H9 (cell line): ENCODE data around the gene MPC1L. TPM values are rescaled to one million over a fixed set of nuclear protein-coding genes. Genes with fewer than 3 reads are reported as not detected.
A peak's percentile ranks its signal among the peaks of the same experiment; 100 is the strongest.

ENCODE experiments used
- DNase-seq: peaks from one replicate; pipeline ENCODE4 v3.0.0-alpha.2; 2017
- H2AFZ ChIP-seq: one replicate; pipeline ENCODE4 v1.6.1; 2013; ENCODE audit warnings: mild to moderate bottlenecking, low read length, control low read depth, moderate library complexity
- H2AK5ac ChIP-seq: 2 replicates; pipeline ENCODE4 v1.6.1; 2013; ENCODE audit warnings: low read length, control low read depth, mixed read lengths; ENCODE audit not compliant: insufficient read length
- H2BK120ac ChIP-seq: one replicate; pipeline ENCODE4 v1.6.1; 2013; ENCODE audit warnings: low read depth, mild to moderate bottlenecking, low read length, control low read depth, inconsistent platforms; ENCODE audit not compliant: poor library complexity, severe bottlenecking
- H2BK12ac ChIP-seq: 2 replicates; pipeline ENCODE4 v1.6.1; 2013; ENCODE audit warnings: low read length, control low read depth, mixed read lengths, low read depth; ENCODE audit not compliant: insufficient read length
- H2BK15ac ChIP-seq: 2 replicates; pipeline ENCODE4 v1.6.1; 2013; ENCODE audit warnings: low read depth, low read length, control low read depth
- H2BK20ac ChIP-seq: one replicate; pipeline ENCODE4 v1.6.1; 2013; ENCODE audit warnings: low read depth, mild to moderate bottlenecking, low read length, control low read depth, inconsistent platforms; ENCODE audit not compliant: poor library complexity, severe bottlenecking
- H2BK5ac ChIP-seq: 2 replicates; pipeline ENCODE4 v1.6.1; 2013; ENCODE audit warnings: low read length, control low read depth, mixed read lengths; ENCODE audit not compliant: insufficient read length
- H3K14ac ChIP-seq: 2 replicates; pipeline ENCODE4 v1.6.1; 2013; ENCODE audit warnings: low read length, control low read depth; ENCODE audit not compliant: insufficient read depth
- H3K18ac ChIP-seq: 2 replicates; pipeline ENCODE4 v1.6.1; 2013; ENCODE audit warnings: low read depth, mild to moderate bottlenecking, mixed read lengths, low read length, control low read depth; ENCODE audit not compliant: insufficient read length
- H3K23ac ChIP-seq: 2 replicates; pipeline ENCODE4 v1.6.1; 2013; ENCODE audit warnings: low read length, control low read depth, mixed read lengths, low read depth; ENCODE audit not compliant: insufficient read length
- H3K23me2 ChIP-seq: 2 replicates; pipeline ENCODE4 v1.6.1; 2013; ENCODE audit warnings: low read depth, mild to moderate bottlenecking, mixed read lengths, low read length, control low read depth; ENCODE audit not compliant: insufficient read length, poor library complexity, severe bottlenecking
- H3K27ac ChIP-seq: 2 replicates; pipeline ENCODE4 v1.5.1; 2013; ENCODE audit warnings: low read length, control low read depth, mixed read lengths, low read depth; ENCODE audit not compliant: insufficient read length
- H3K27me3 ChIP-seq: 2 replicates; pipeline ENCODE4 v1.6.1; 2013; ENCODE audit warnings: low read length, control low read depth, inconsistent platforms; ENCODE audit not compliant: insufficient read depth
- H3K4ac ChIP-seq: 2 replicates; pipeline ENCODE4 v1.6.1; 2013; ENCODE audit warnings: low read depth, mild to moderate bottlenecking, control low read depth, inconsistent platforms, low read length, moderate library complexity
- H3K4me1 ChIP-seq: 2 replicates; pipeline ENCODE4 v1.6.1; 2013; ENCODE audit warnings: low read length, control low read depth, inconsistent platforms; ENCODE audit not compliant: insufficient read depth
- H3K4me2 ChIP-seq: 2 replicates; pipeline ENCODE4 v1.6.1; 2013; ENCODE audit warnings: low read length, control low read depth, mixed read lengths; ENCODE audit not compliant: insufficient read length, insufficient read depth
- H3K56ac ChIP-seq: 2 replicates; pipeline ENCODE4 v1.6.1; 2013; ENCODE audit warnings: low read depth, mild to moderate bottlenecking, mixed read lengths, low read length, control low read depth; ENCODE audit not compliant: insufficient read length
- H3K79me1 ChIP-seq: 2 replicates; pipeline ENCODE4 v1.6.1; 2013; ENCODE audit warnings: low read depth, mild to moderate bottlenecking, moderate library complexity, low read length, control low read depth, inconsistent platforms; ENCODE audit not compliant: insufficient read depth, poor library complexity, severe bottlenecking
- H3K79me2 ChIP-seq: 2 replicates; pipeline ENCODE4 v1.6.1; 2013; ENCODE audit warnings: low read length, control low read depth, inconsistent platforms; ENCODE audit not compliant: insufficient read depth
- H3K9ac ChIP-seq: 2 replicates; pipeline ENCODE4 v1.6.1; 2013; ENCODE audit warnings: low read length, control low read depth, mixed read lengths; ENCODE audit not compliant: insufficient read length; ENCODE audit errors: extremely low read depth
- H3K9me3 ChIP-seq: one replicate; pipeline ENCODE4 v1.6.1; 2013; ENCODE audit warnings: low read depth, low read length, inconsistent platforms; ENCODE audit not compliant: control insufficient read depth
- H3T11ph ChIP-seq: one replicate; pipeline ENCODE4 v1.6.1; 2013; ENCODE audit warnings: mild to moderate bottlenecking, low read length, control low read depth, inconsistent platforms
- H4K20me1 ChIP-seq: one replicate; pipeline ENCODE4 v1.6.1; 2013; ENCODE audit not compliant: control insufficient read depth, insufficient read length, insufficient read depth
- H4K5ac ChIP-seq: 2 replicates; pipeline ENCODE4 v1.6.1; 2013; ENCODE audit warnings: low read depth, mild to moderate bottlenecking, mixed read lengths, low read length, control low read depth; ENCODE audit not compliant: insufficient read length
- H4K8ac ChIP-seq: replicated peaks from 2 replicates; pipeline ENCODE4 v1.6.1; 2013; ENCODE audit warnings: low read length, control low read depth, mixed read lengths, low read depth; ENCODE audit not compliant: insufficient read length
- H4K91ac ChIP-seq: 2 replicates; pipeline ENCODE4 v1.6.1; 2013; ENCODE audit warnings: low read depth, mild to moderate bottlenecking, moderate library complexity, mixed read lengths, low read length, control low read depth; ENCODE audit not compliant: insufficient read length
- H3K27ac Mint-ChIP-seq, 3 experiments: 2 replicates in 2 of 3; 3 replicates in 1 of 3; pipeline ENCODE4 v1.8.0; 2020 to 2021; ENCODE audit warnings: mixed read lengths in 3 of 3, mild to moderate bottlenecking in 1 of 3, moderate library complexity in 1 of 3
- H3K27me3 Mint-ChIP-seq: 2 replicates; pipeline ENCODE4 v1.8.0; 2021; ENCODE audit warnings: low read depth, mild to moderate bottlenecking, moderate library complexity, mixed read lengths
- H3K36me3 Mint-ChIP-seq, 3 experiments: 2 replicates in 2 of 3; 3 replicates in 1 of 3; pipeline ENCODE4 v1.8.0; 2020 to 2021; ENCODE audit warnings: low read depth in 3 of 3, mixed read lengths in 3 of 3; ENCODE audit not compliant: insufficient read depth in 1 of 3
- H3K4me1 Mint-ChIP-seq, 2 experiments: 2 replicates each; pipeline ENCODE4 v1.8.0; 2020; ENCODE audit warnings: mixed read lengths in 2 of 2
- H3K4me3 Mint-ChIP-seq, 2 experiments: 2 replicates in 1 of 2; 3 replicates in 1 of 2; pipeline ENCODE4 v1.8.0; 2020 to 2021; ENCODE audit warnings: mild to moderate bottlenecking in 2 of 2, mixed read lengths in 2 of 2, moderate library complexity in 1 of 2
- H3K9me3 Mint-ChIP-seq, 2 experiments: 2 replicates in 1 of 2; 3 replicates in 1 of 2; pipeline ENCODE4 v1.8.0; 2020; ENCODE audit warnings: mild to moderate bottlenecking in 2 of 2, mixed read lengths in 2 of 2, moderate library complexity in 1 of 2
- CTCF ChIP-seq: fragments of 200-600 bp; sonication (generic); conservative IDR thresholded peaks from 3 replicates; pipeline ENCODE4 v1.8.0; 2021; ENCODE audit warnings: antibody characterized with exemption, mild to moderate bottlenecking
- WGBS: extraction: QIAGEN DNeasy Blood & Tissue Kit; methylation state at CpG from one replicate; pipeline ENCODE4 v1.1.7; 2013; ENCODE audit warnings: missing lambda C conversion rate, low lambda C conversion rate, mixed read lengths; ENCODE audit not compliant: insufficient read length; ENCODE audit errors: extremely low coverage; 5-methylcytosine and 5-hydroxymethylcytosine counted together
- total RNA-seq: library from RNA; stranded (reverse); gene quantifications from 2 replicates; pipeline ENCODE4 v1.2.1, GENCODE V29; 2021

The MPC1L gene
- total RNA-seq, 1 experiment from 2014 or later, result not detected

- peak; percentile 97 for DNase-seq
- Mint-ChIP-seq H3K4me3 (peak within 1 kb of the TSS; percentile 83 to 88), H3K36me3 (peaks cover 0 to 2% (median 0%) of the 10 kb centered on the region in 3 experiments; a peak in 3 of 7 replicates), H3K27ac (peak within 1 kb of the TSS in 1 of 3 experiments; percentile 94; a peak in 4 of 7 replicates), H3K4me1 (peaks cover 7 to 10% of the 10 kb centered on the region in 2 experiments; a peak in 3 of 4 replicates), H3K27me3 (peaks cover 2% of the 10 kb centered on the region; the same call in 1 of the 2 replicates), H3K9me3 (peaks cover 60% of the 10 kb centered on the region in 2 experiments)
- no peak within 1 kb of the TSS for H4K5ac ChIP-seq
- no CpG with 5 or more reads among the region's 89 CpGs for WGBS
- H3K27ac ChIP-seq, result no peak within 1 kb of the TSS
- peaks cover 4% of the 10 kb centered on the region for H3K23me2 ChIP-seq
- H3K27me3 ChIP-seq, result no peaks in the 10 kb centered on the region
- no peak within 1 kb of the TSS for H2AFZ ChIP-seq
- H2BK5ac ChIP-seq, result no peak within 1 kb of the TSS
- H4K91ac ChIP-seq, result no peak within 1 kb of the TSS
- no peaks in the 10 kb centered on the region for H3K4me1 ChIP-seq
- H3K4ac ChIP-seq, result no peak within 1 kb of the TSS
- no peak within 1 kb of the TSS for H2BK15ac ChIP-seq
- H3K9ac ChIP-seq, result peak within 1 kb of the TSS; percentile 75
- H2BK12ac ChIP-seq, result no peak within 1 kb of the TSS
- H3K79me1 ChIP-seq, result peaks cover 6% of the 10 kb centered on the region
- H3T11ph ChIP-seq, result no peak within 1 kb of the TSS
- no peak within 1 kb of the TSS for H4K8ac ChIP-seq
- peak within 1 kb of the TSS; percentile 76 for H3K18ac ChIP-seq
- H3K9me3 ChIP-seq, result no peaks in the 10 kb centered on the region
- peak within 1 kb of the TSS; percentile 80 for H3K4me2 ChIP-seq
- no peak within 1 kb of the TSS for H2AK5ac ChIP-seq
- no peaks in the 10 kb centered on the region for H4K20me1 ChIP-seq
- H3K79me2 ChIP-seq, result peaks cover 10% of the 10 kb centered on the region; the same call in 1 of the 2 replicates
- no peak for TF ChIP-seq CTCF
- H2BK120ac ChIP-seq, result no peak within 1 kb of the TSS
- no peak within 1 kb of the TSS for H3K23ac ChIP-seq
- H2BK20ac ChIP-seq, result no peak within 1 kb of the TSS
- H3K14ac ChIP-seq, result no peak within 1 kb of the TSS; the same call in 1 of the 2 replicates
- no peak within 1 kb of the TSS for H3K56ac ChIP-seq
These were observed 42.5 kb upstream of the MPC1L start, which contains the start of gene ATP6AP2 for GRCh38 chrX:40580537-40581335. ATP6AP2 (plus strand) TSS chrX:40580970; CDS start chrX:40581066, 96 bp downstream.
